ENCODE results near the gene HAUS2. TPM values are rescaled to one million over a fixed set of nuclear protein-coding genes. Genes with fewer than 3 reads are reported as not detected.
"Not testable (repeated sequence)": the region's sequence is repeated elsewhere in the genome, so short reads cannot be mapped to it uniquely, and the experiment has no call there.

HAUS2 gene
- total RNA-seq, 1 experiment from 2014 or later: 54.5 TPM

- DNase-seq (ENCODE audit: low spot score): peak; percentile 96
Measured at GRCh38 chr15:42575188-42576039, 26.8 kb downstream of the HAUS2 start, which contains the start of gene STARD9. Gene STARD9, plus strand, starts transcription at chr15:42575606. Its CDS starts 110 bp downstream, at chr15:42575716.

GRCh38 chr15:42576040-42576594 is 27.5 kb downstream of the HAUS2 start:
- DNase-seq (ENCODE audit: low spot score): no peak

GRCh38 chr15:42576776-42577175 is 28.1 kb downstream of the HAUS2 start:
- DNase-seq (ENCODE audit: low spot score): no peak

- peak; percentile 30 for DNase-seq (ENCODE audit: low spot score)
Measured at GRCh38 chr15:42577514-42578031, 28.9 kb downstream of the HAUS2 start.

GRCh38 chr15:42578984-42579537 is 30.4 kb downstream of the HAUS2 start:
- no peak for DNase-seq (ENCODE audit: low spot score)

GRCh38 chr15:42581272-42581730 is 32.7 kb downstream of the HAUS2 start:
- no peak for DNase-seq (ENCODE audit: low spot score)

- DNase-seq (ENCODE audit: low spot score): no peak
Measured at GRCh38 chr15:42582569-42583375, 34.1 kb downstream of the HAUS2 start.

GRCh38 chr15:42584031-42584765 is 35.6 kb downstream of the HAUS2 start:
- DNase-seq (ENCODE audit: low spot score): peak; percentile 36

GRCh38 chr15:42590619-42591237 is 42.1 kb downstream of the HAUS2 start:
- DNase-seq (ENCODE audit: low spot score): no peak

GRCh38 chr15:42591238-42591934 is 42.7 kb downstream of the HAUS2 start:
- DNase-seq (ENCODE audit: low spot score): peak; percentile 51

GRCh38 chr15:42592716-42593115 is 44.1 kb downstream of the HAUS2 start:
- DNase-seq (ENCODE audit: low spot score): no peak

GRCh38 chr15:42593143-42593542 is 44.5 kb downstream of the HAUS2 start:
- no peak for DNase-seq (ENCODE audit: low spot score)

GRCh38 chr15:42594095-42594494 is 45.5 kb downstream of the HAUS2 start:
- DNase-seq (ENCODE audit: low spot score): no peak

GRCh38 chr15:42595626-42596240 is 47.1 kb downstream of the HAUS2 start:
- DNase-seq (ENCODE audit: low spot score): no peak

GRCh38 chr15:42601316-42601715 is 52.7 kb downstream of the HAUS2 start:
- DNase-seq (ENCODE audit: low spot score): not testable (repeated sequence)

GRCh38 chr15:42602501-42602900 is 53.9 kb downstream of the HAUS2 start:
- DNase-seq (ENCODE audit: low spot score): no peak

GRCh38 chr15:42603978-42604377 is 55.3 kb downstream of the HAUS2 start:
- DNase-seq (ENCODE audit: low spot score): no peak

- DNase-seq (ENCODE audit: low spot score): no peak
Measured at GRCh38 chr15:42604894-42605744, 56.5 kb downstream of the HAUS2 start.
